Measurements from ENCODE around the gene DCAKD. TPM values are rescaled to one million over a fixed set of nuclear protein-coding genes. Genes with fewer than 3 reads are reported as not detected.
A peak's percentile ranks its signal among the peaks of the same experiment; 100 is the strongest.

The DCAKD gene
- total RNA-seq, 1 experiment from 2014 or later: 31.9 TPM

DNA sequence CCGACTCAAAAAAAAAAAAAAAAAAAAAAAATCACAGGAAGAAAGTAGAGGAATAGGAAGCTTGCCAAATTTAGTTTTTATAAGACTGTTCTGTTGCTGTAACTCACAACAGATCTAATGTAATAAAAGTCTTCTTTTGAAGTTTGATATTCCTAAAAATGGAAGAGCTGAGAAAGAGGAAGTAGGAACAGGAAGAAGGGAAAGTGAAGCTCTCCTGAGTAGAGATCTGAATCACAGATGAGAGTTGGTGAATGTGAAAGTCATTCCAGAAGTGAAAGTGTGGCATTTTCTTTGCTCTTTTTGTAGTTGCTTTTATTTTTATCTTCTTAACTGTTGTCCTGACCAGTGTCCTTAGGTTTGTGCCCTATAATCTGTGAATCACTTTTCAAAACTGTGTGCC, 11.8 kb upstream of the DCAKD start:
- TF ChIP-seq ZFX (IDR thresholded peaks at IDR 0.05) (no peak), YY1 (IDR thresholded peaks at IDR 0.05; ENCODE audit: extremely low read depth, insufficient replicate concordance, low read depth, low read length) (no peak), EZH2phosphoT487 (IDR thresholded peaks at IDR 0.05; ENCODE audit: borderline replicate concordance) (no peak), TCF7L2 (IDR thresholded peaks at IDR 0.05; ENCODE audit: borderline replicate concordance, extremely low read depth, insufficient read depth, insufficient read length) (no peak), SP1 (IDR thresholded peaks at IDR 0.05; ENCODE audit: low read depth) (no peak), JUND (IDR thresholded peaks at IDR 0.05) (no peak), ELF1 (IDR thresholded peaks at IDR 0.05; ENCODE audit: borderline replicate concordance, low read depth) (no peak), POLR2A (IDR thresholded peaks at IDR 0.05; ENCODE audit: borderline replicate concordance, extremely low read depth, insufficient read depth, insufficient read length) (no peak)
- ChIA-PET CTCF (no interaction called here), POLR2A (no interaction called here), RAD21 (ENCODE audit: low non-redundant PET in 1 of 2, low total read pairs in 2 of 2, uncharacterized antibody in 2 of 2, unreplicated experiment in 2 of 2) (no interaction called here)
- Histone ChIP-seq H3K4me3 (replicated peaks in 1 of 2; ENCODE audit: low read depth in 1 of 2, low read length in 2 of 2) (no peak overlapping the region), H3K9ac (ENCODE audit: low read length) (no peak overlapping the region), H2AFZ (ENCODE audit: low read depth, low read length, poor library complexity, severe bottlenecking) (no peak overlapping the region), H3K9me3 (ENCODE audit: control insufficient read depth in 1 of 2, insufficient read depth in 1 of 2, low read depth in 1 of 2, low read length in 2 of 2) (no peaks in the 10 kb centered on the region), H3K27me3 (ENCODE audit: insufficient read depth, low read length) (no peaks in the 10 kb centered on the region), H4K20me1 (ENCODE audit: insufficient read depth) (no peaks in the 10 kb centered on the region), H3K4me2 (ENCODE audit: low read length) (no peak overlapping the region), H3K27ac (ENCODE audit: low read depth, low read length) (no peak overlapping the region), H3K79me2 (ENCODE audit: insufficient read depth, low read length) (peaks cover 93% of the 10 kb centered on the region), H3K4me1 (ENCODE audit: control insufficient read depth in 1 of 2, insufficient read depth in 2 of 2, low read length in 2 of 2) (peaks cover 10 to 19% of the 10 kb centered on the region in 2 experiments), H3K9me2 (ENCODE audit: insufficient read depth) (no peaks in the 10 kb centered on the region), H3K36me3 (ENCODE audit: control insufficient read depth in 1 of 2, insufficient read depth in 2 of 2, low read length in 2 of 2) (peaks cover 0 to 14% of the 10 kb centered on the region in 2 experiments; a peak in 1 of 4 replicates)
- intact Hi-C loops (cut with micrococcal nuclease): loop anchor here (5.0 kb wide), 1 partner anchor 69 kb away; the partner anchor contains the start of gene PLCD3
- DNase-seq (ENCODE audit: low read depth, low spot score): no peak
- no peak for ATAC-seq
- no TSS peak for BruUV-seq (replicated peaks)

DNA sequence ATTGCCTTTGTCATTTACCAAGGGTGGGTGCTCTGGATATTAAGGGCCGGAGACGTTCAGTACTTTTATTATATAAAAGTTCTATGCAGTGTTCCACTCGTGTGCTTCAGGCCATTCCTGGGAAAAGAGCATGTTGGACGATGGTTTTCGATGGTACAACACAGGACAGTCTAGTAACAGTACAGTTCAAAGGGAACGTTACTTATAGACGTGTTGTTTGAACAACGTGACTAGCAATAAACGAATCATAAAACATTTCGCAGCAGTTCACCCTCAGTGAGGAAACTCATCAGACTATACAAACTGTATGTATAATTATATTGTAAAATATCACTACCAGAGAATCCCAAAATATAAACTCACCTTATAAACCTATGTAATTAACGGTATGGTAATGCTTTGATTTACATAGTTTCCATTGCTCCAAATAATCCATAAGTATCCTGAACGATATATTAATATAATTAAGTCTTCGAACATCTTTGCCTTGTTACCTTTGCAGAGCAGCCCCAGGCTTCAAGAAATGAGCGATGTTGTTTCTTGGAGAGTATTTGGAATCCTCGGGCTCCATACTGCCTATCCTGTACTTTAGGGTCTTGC, 10.3 kb upstream of the DCAKD start:
- Histone ChIP-seq H3K27ac (ENCODE audit: low read depth, low read length) (peak overlapping the region; percentile 90), H3K79me2 (ENCODE audit: insufficient read depth, low read length) (peaks cover 78% of the 10 kb centered on the region), H3K9me3 (ENCODE audit: control insufficient read depth in 1 of 2, insufficient read depth in 1 of 2, low read depth in 1 of 2, low read length in 2 of 2) (no peaks in the 10 kb centered on the region), H4K20me1 (ENCODE audit: insufficient read depth) (no peaks in the 10 kb centered on the region), H3K27me3 (ENCODE audit: insufficient read depth, low read length) (no peaks in the 10 kb centered on the region), H3K9me2 (ENCODE audit: insufficient read depth) (no peaks in the 10 kb centered on the region), H3K4me3 (replicated peaks in 1 of 2; ENCODE audit: low read depth in 1 of 2, low read length in 2 of 2) (peak overlapping the region; percentile 98 to 99), H3K4me1 (ENCODE audit: control insufficient read depth in 1 of 2, insufficient read depth in 2 of 2, low read length in 2 of 2) (peaks cover 10 to 19% of the 10 kb centered on the region in 2 experiments), H3K9ac (ENCODE audit: low read length) (peak overlapping the region; percentile 96), H3K4me2 (ENCODE audit: low read length) (peak overlapping the region; percentile 90), H3K36me3 (ENCODE audit: control insufficient read depth in 1 of 2, insufficient read depth in 2 of 2, low read length in 2 of 2) (peaks cover 0 to under 1% of the 10 kb centered on the region in 2 experiments; a peak in 1 of 4 replicates), H2AFZ (ENCODE audit: low read depth, low read length, poor library complexity, severe bottlenecking) (peak overlapping the region; percentile 70)
- ChIA-PET RAD21 (ENCODE audit: low non-redundant PET in 1 of 2, low total read pairs in 2 of 2, uncharacterized antibody in 2 of 2, unreplicated experiment in 2 of 2) (no interaction called here), CTCF (interaction anchor here (1.2 to 1.6 kb wide), 3 partner anchors 13 to 38 kb away, joined by 3 to 6 read pairs (median 5); no protein-coding TSS in a partner anchor), POLR2A (interaction anchor here (0.9 to 1.6 kb wide), 7 partner anchors 11 to 286 kb away, joined by 4 to 8 read pairs (median 5); partner anchors contain the start of gene HEXIM1)
- BruUV-seq (replicated peaks): TSS peak; percentile 78
- intact Hi-C loops (cut with micrococcal nuclease): loop anchor here (5.0 kb wide), 1 partner anchor 71 kb away; the partner anchor contains the start of gene PLCD3
- TF ChIP-seq, protein P1, sequence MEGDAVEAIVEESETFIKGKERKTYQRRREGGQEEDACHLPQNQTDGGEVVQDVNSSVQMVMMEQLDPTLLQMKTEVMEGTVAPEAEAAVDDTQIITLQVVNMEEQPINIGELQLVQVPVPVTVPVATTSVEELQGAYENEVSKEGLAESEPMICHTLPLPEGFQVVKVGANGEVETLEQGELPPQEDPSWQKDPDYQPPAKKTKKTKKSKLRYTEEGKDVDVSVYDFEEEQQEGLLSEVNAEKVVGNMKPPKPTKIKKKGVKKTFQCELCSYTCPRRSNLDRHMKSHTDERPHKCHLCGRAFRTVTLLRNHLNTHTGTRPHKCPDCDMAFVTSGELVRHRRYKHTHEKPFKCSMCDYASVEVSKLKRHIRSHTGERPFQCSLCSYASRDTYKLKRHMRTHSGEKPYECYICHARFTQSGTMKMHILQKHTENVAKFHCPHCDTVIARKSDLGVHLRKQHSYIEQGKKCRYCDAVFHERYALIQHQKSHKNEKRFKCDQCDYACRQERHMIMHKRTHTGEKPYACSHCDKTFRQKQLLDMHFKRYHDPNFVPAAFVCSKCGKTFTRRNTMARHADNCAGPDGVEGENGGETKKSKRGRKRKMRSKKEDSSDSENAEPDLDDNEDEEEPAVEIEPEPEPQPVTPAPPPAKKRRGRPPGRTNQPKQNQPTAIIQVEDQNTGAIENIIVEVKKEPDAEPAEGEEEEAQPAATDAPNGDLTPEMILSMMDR (IDR thresholded peaks at IDR 0.05 in 2 of 3, conservative IDR thresholded peaks at IDR 0.05 in 1 of 3; ENCODE audit: borderline replicate concordance in 1 of 3, insufficient read depth in 1 of 3, low read depth in 2 of 3, low read length in 2 of 3): no peak
- TF ChIP-seq EZH2 (IDR thresholded peaks at IDR 0.05) (no peak), CEBPB (IDR thresholded peaks at IDR 0.05; ENCODE audit: low read depth) (no peak), YY1 (IDR thresholded peaks at IDR 0.05; ENCODE audit: extremely low read depth, insufficient replicate concordance, low read depth, low read length) (no peak), POLR2AphosphoS5 (IDR thresholded peaks at IDR 0.05; ENCODE audit: low read depth, low read length) (no peak), FOSL1 (IDR thresholded peaks at IDR 0.05; ENCODE audit: low read depth) (no peak), ZFX (IDR thresholded peaks at IDR 0.05) (no peak), SRF (IDR thresholded peaks at IDR 0.05; ENCODE audit: low read depth) (no peak), JUND (IDR thresholded peaks at IDR 0.05) (no peak), SIN3A (IDR thresholded peaks at IDR 0.05; ENCODE audit: low read depth) (peak; percentile 53; the same call in 1 of the 2 replicates), POLR2A (IDR thresholded peaks at IDR 0.05; ENCODE audit: borderline replicate concordance, extremely low read depth, insufficient read depth, insufficient read length) (peak; percentile 9), EZH2phosphoT487 (IDR thresholded peaks at IDR 0.05; ENCODE audit: borderline replicate concordance) (no peak), SP1 (IDR thresholded peaks at IDR 0.05; ENCODE audit: low read depth) (no peak)
- TF ChIP-seq, protein P2, sequence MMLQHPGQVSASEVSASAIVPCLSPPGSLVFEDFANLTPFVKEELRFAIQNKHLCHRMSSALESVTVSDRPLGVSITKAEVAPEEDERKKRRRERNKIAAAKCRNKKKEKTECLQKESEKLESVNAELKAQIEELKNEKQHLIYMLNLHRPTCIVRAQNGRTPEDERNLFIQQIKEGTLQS (IDR thresholded peaks at IDR 0.05): no peak
- ATAC-seq (no peak), DNase-seq (ENCODE audit: low read depth, low spot score) (no peak)
